Heart right ventricle (tissue), 16 donors: Measurements from ENCODE around the gene CALY. TPM values are rescaled to one million over a fixed set of nuclear protein-coding genes. Genes with fewer than 3 reads are reported as not detected.

Experiments
- ATAC-seq, 8 donors: fragments of 200-7000 bp; cut with Tn5 transposase; one replicate each; pipeline ENCODE4 v1.9.1; 2020; ENCODE audit warnings: mild to moderate bottlenecking in 8 of 8, moderate library complexity in 8 of 8, moderate number of reproducible peaks in 1 of 8
- DNase-seq, 2 donors: peaks; one replicate each; pipeline ENCODE4 v3.0.0-alpha.2; 2020
- H3K27ac ChIP-seq, 10 donors: fragments of 200-600 bp; sonication (generic) in 2 of 10; one replicate each; pipeline versions ENCODE4 v1.5.0 to v1.8.0; 2020 to 2022; ENCODE audit warnings: mild to moderate bottlenecking in 3 of 10
- H3K27me3 ChIP-seq, 7 donors: fragments of 200-600 bp; one replicate each; pipeline ENCODE4 v1.8.0; 2021 to 2022; ENCODE audit warnings: mild to moderate bottlenecking in 2 of 7
- H3K36me3 ChIP-seq, 9 donors: fragments of 200-600 bp; sonication (generic) in 1 of 9; one replicate each; pipeline versions ENCODE4 v1.5.0 to v1.8.0; 2020 to 2022; ENCODE audit warnings: mild to moderate bottlenecking in 2 of 9
- H3K4me1 ChIP-seq, 9 donors: fragments of 200-600 bp; sonication (generic) in 1 of 9; one replicate each; pipeline versions ENCODE4 v1.5.0 to v1.8.0; 2020 to 2022; ENCODE audit warnings: mild to moderate bottlenecking in 4 of 9
- H3K4me3 ChIP-seq, 10 donors: fragments of 200-600 bp; sonication (generic) in 2 of 10; one replicate each; pipeline versions ENCODE4 v1.5.0 to v1.8.0; 2020 to 2022; ENCODE audit warnings: mild to moderate bottlenecking in 7 of 10, moderate library complexity in 2 of 10
- H3K9me3 ChIP-seq, 11 donors: fragments of 200-600 bp in 10 of 11; sonication (generic) in 2 of 11; one replicate each; pipeline versions ENCODE4 v1.5.0 to v1.8.0; 2013 to 2022; ENCODE audit warnings: mild to moderate bottlenecking in 2 of 11, control low read depth in 1 of 11, moderate library complexity in 1 of 11
- WGBS, 2 donors: extraction: QIAGEN DNeasy Blood & Tissue Kit; methylation state at CpG; one replicate each; pipeline ENCODE4 v1.1.7; 2013; ENCODE audit warnings: inconsistent platforms in 1 of 2; 5-methylcytosine and 5-hydroxymethylcytosine counted together
- intact Hi-C, 10 donors: fragments of 100-400 bp; cut with DNase I; formaldehyde crosslinking; loops; one replicate each; pipeline versions ENCODE4 v1.11.1 to v1.14.2; 2022
- polyA plus RNA-seq, 2 donors: library from polyadenylated mRNA; stranded (reverse); fragments of 200-250 nt; gene quantifications; one replicate each; pipeline ENCODE4 v1.2.3, GENCODE V29; 2013
- total RNA-seq, 10 donors: library from RNA; stranded (reverse); fragmentation: NEBNext Ultra II Directional in 3 of 10; extraction: Animal tissue kit (Norgen Biotek cat#: 25700) in 3 of 10; gene quantifications; one replicate each; pipeline versions ENCODE4 v1.2.1 to v1.2.4, GENCODE V29; 2021 to 2023
- TF ChIP-seq, protein P1 (sequence below), 9 donors: fragments of 200-600 bp; sonication (generic) in 2 of 9; IDR thresholded peaks; one replicate each; pipeline versions ENCODE4 v1.5.0 to v1.8.0; 2021 to 2022; ENCODE audit warnings: antibody characterized with exemption in 9 of 9, mild to moderate bottlenecking in 5 of 9, moderate library complexity in 1 of 9
- donor health status: Arrhythmogenic right ventricular cardiomyopathy.
- donor health status: ischemic (EF 13 %, LVEDD 7.1; RV severe dilation, severe dysfunction).
- donor health status: healthy with polysubstance abuse.
- donor health status: DM: no; HTN: yes; CAD: no.
- donor health status: DM: no; HTN: no; CAD: no.
- donor health status: ischemic (EF 25% LVEDD 6.9; RV normal size, moderate dysfunction).
- donor health status: ischemic (EF 25% LVEDD 5.7; RV mildly dilated, moderate dysfunction).
- donor health status: healthy.
- donor health status: DM: yes; HTN: yes; CAD: no.
- donor health status: Ischemic cardiomyopathy.
- donor health status: ischemic (EF 35%, LVEDD 5.7; RV mildly dilated, moderate dysfunction).
- donor health status: nonischemic (EF 11% LVEDD 7.7; RV severe dilation, severe dysfunction).
- donor health status: DM: yes; HTN: yes; CAD: no.
- donor health status: PGD.
- donor health status: ischemic (EF 29% LVEDD 5.4; RV normal size, mild dysfunction).
- donor health status: nonischemic (EF 23%, LVEDD 6.1; RV moderate dilation, normal function).

CALY gene
- total and polyA plus RNA-seq, 12 donors = 0.09 to 0.77 TPM; not detected in 10

DNA sequence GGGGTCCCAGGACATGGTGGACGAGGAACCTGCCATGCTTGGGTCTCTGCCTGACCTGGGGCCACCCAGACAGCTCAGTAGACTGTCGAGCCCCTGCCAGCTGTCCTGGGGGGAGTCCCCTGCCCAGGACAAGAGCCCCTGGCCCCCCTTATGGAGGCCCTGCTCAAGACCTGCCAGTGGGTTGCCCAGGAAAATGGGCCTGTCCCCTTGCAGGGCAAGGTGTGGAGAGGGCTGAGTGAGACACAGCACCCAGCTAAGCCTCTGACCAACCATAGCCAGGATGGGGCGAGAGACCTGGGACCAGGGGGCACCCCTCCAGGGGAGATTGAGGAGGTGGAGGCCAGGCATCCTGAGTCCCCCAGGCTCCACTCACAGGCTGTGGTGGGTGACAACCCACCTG is 19.3 kb upstream of the CALY start:
- 97 to 100% methylated on average over 3 of the region's 3 CpGs for WGBS, 2 donors
- intact Hi-C loops = no loop called here

DNA sequence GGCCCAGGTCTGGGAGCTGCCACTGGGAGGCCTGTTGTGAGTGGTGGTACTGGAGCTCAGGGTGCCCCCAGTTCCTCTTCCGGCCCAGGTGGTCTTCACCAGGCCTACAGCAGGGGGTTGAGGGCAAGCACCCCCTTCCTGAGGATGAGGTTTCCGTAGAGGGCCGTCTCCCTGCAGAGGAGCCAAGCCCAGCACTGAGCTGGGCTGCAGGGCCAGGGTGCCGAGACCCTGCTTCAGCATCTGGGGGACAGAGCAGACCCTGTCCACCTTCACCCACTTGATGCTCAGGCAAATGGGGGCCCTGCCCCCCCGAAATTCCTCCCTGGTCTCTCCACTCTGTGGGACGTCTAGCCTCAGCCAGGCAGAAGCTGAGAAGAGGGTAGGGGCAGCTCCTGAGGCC is 18.6 kb upstream of the CALY start:
- DNase-seq (no peak), ATAC-seq (no peak)
- Histone ChIP-seq H3K27me3 (peaks cover 0 to 9% (median 0%) of the 10 kb centered on the region in 7 donors), H3K9me3 (no peaks in the 10 kb centered on the region), H3K27ac (no peak overlapping the region), H3K36me3 (peaks cover 0 to 3% (median 0%) of the 10 kb centered on the region in 9 donors), H3K4me1 (peaks cover 4 to 28% (median 15%) of the 10 kb centered on the region in 9 donors), H3K4me3 (no peak overlapping the region)
- intact Hi-C loops = no loop called here
- TF ChIP-seq, protein P1, sequence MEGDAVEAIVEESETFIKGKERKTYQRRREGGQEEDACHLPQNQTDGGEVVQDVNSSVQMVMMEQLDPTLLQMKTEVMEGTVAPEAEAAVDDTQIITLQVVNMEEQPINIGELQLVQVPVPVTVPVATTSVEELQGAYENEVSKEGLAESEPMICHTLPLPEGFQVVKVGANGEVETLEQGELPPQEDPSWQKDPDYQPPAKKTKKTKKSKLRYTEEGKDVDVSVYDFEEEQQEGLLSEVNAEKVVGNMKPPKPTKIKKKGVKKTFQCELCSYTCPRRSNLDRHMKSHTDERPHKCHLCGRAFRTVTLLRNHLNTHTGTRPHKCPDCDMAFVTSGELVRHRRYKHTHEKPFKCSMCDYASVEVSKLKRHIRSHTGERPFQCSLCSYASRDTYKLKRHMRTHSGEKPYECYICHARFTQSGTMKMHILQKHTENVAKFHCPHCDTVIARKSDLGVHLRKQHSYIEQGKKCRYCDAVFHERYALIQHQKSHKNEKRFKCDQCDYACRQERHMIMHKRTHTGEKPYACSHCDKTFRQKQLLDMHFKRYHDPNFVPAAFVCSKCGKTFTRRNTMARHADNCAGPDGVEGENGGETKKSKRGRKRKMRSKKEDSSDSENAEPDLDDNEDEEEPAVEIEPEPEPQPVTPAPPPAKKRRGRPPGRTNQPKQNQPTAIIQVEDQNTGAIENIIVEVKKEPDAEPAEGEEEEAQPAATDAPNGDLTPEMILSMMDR (IDR thresholded peaks at IDR 0.05) = no peak
- 97% methylated on average over 6 of the region's 6 CpGs for WGBS, 2 donors

More for the DNA sequence above, 19.3 kb upstream of the CALY start:
- H3K36me3 ChIP-seq = peaks cover 0 to 3% (median 0%) of the 10 kb centered on the region in 9 donors
- H3K4me1 ChIP-seq = peaks cover 4 to 27% (median 15%) of the 10 kb centered on the region in 9 donors
- ATAC-seq (no peak), DNase-seq (no peak)
- no peak overlapping the region for H3K27ac ChIP-seq
- peaks cover 0 to 3% (median 0%) of the 10 kb centered on the region in 11 donors for H3K9me3 ChIP-seq
- no peak overlapping the region for H3K4me3 ChIP-seq
- peaks cover 0 to 2% (median 0%) of the 10 kb centered on the region in 7 donors for H3K27me3 ChIP-seq
- TF ChIP-seq, protein P1 (IDR thresholded peaks at IDR 0.05) = no peak

DNA sequence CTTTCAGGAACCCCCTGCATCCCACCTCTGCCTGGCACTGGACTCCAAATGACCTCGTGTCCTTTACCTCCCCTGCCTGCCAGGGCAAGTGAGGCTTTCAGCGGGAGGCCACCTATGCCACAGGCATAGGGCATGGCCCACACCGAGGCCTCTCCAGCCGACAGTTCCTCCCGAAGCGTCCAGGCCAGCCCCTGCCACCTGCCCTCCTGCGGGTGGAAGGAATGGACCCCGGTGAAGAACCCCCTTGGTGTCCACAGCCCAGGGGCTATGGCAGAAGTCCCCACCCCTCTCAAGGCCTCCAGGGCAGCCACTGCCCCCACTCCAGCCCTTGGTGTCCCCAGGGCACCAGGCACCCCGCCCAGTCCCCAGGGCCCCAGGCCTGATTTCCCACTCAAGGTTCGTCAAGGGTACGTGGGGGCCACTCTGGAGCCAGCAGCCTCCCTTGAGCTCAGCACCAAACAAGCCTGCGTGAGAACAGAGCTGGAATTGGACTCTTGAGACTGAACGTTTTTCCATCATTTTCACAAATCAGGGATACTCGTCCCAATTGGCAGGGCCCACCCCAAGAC is 18.1 kb upstream of the CALY start:
- TF ChIP-seq, protein P1 (IDR thresholded peaks at IDR 0.05) = no peak
- H3K27me3 ChIP-seq = peaks cover 0 to 14% (median 0%) of the 10 kb centered on the region in 7 donors
- no peak for DNase-seq

DNA sequence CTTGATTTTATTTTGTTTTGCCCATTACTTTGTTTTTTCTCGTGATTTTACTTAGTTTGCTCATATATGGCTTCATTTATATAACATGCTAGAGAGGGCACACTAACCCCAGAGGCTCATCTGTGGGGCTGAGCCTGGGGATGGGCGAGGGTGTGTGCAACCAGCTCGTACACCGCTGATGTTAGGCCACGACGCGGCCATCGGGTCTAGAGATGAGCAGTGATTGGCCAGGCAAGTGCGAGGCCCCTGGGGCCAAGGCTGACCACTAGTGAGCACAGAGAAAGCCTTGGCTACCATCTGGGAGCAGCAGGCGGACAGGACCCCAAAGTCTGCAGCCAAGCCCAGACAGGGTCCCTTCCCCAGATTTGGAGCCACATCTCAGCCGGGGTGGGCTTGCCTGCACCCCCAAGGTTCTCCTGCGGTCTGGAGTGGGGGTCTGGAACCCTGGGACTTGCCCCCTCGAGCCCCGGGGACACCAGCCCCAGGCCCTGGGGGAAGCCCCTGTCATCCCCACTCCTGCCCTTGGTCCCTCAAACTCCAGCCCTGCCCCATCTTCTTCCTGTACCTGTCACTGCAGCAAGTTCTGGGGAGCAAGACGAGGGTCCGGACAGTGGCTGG is 17.4 kb upstream of the CALY start:
- TF ChIP-seq, protein P1 (IDR thresholded peaks at IDR 0.05) = no peak
- no peak for DNase-seq

More for the DNA sequence above, 18.1 kb upstream of the CALY start:
- WGBS, 2 donors = 93% methylated on average over 14 of the region's 14 CpGs
- Histone ChIP-seq H3K36me3 (peaks cover 0 to 3% (median 0%) of the 10 kb centered on the region in 9 donors), H3K27ac (no peak overlapping the region), H3K4me3 (no peak overlapping the region), H3K9me3 (no peaks in the 10 kb centered on the region), H3K4me1 (peaks cover 4 to 28% (median 15%) of the 10 kb centered on the region in 9 donors)
- intact Hi-C loops = no loop called here
- ATAC-seq = no peak

More for the DNA sequence above, 17.4 kb upstream of the CALY start:
- H3K4me1 ChIP-seq = peaks cover 4 to 28% (median 15%) of the 10 kb centered on the region in 9 donors
- no peak for ATAC-seq
- H3K36me3 ChIP-seq = peaks cover 0 to 3% (median 0%) of the 10 kb centered on the region in 9 donors
- H3K27me3 ChIP-seq = peaks cover 0 to 21% (median 0%) of the 10 kb centered on the region in 7 donors
- intact Hi-C loops = no loop called here
- no peak overlapping the region for H3K27ac ChIP-seq
- H3K9me3 ChIP-seq = no peaks in the 10 kb centered on the region
- H3K4me3 ChIP-seq = no peak overlapping the region
- 86 to 87% methylated on average over 16 of the region's 16 CpGs for WGBS, 2 donors
